ENCODE results near the gene TMEM150B. TPM values are rescaled to one million over a fixed set of nuclear protein-coding genes. Genes with fewer than 3 reads are reported as not detected.

Gene TMEM150B
- total and polyA plus RNA-seq, 2 of the 13 experiments (the other 11 are each of a cell fraction or from before 2014, with no cell fraction given): 1.3 to 1.8 TPM

- TF ChIP-seq ZNF44 (CRISPR knock-in tag; IDR thresholded peaks at IDR 0.05): no peak; the same call in 1 of the 2 replicates
- TF ChIP-seq ZNF781 (CRISPR knock-in tag; IDR thresholded peaks at IDR 0.05; ENCODE audit: borderline replicate concordance, not compliant biosample characterization): no peak
- TF ChIP-seq KDM5A (IDR thresholded peaks at IDR 0.05; ENCODE audit: borderline replicate concordance, low read length): no peak
- no peak for TF ChIP-seq SMAD1 (CRISPR knock-in tag; IDR thresholded peaks at IDR 0.05; ENCODE audit: borderline replicate concordance, low read depth)
- no peak for TF ChIP-seq ZNF382 (CRISPR knock-in tag; IDR thresholded peaks at IDR 0.05; ENCODE audit: borderline replicate concordance)
- TF ChIP-seq PRPF4 (IDR thresholded peaks at IDR 0.05; ENCODE audit: low read depth, low read length, poor library complexity, severe bottlenecking): no peak
- no peak for TF ChIP-seq NR2C2 (CRISPR knock-in tag; IDR thresholded peaks at IDR 0.05; ENCODE audit: borderline replicate concordance)
- peak; percentile 83; the same call in 1 of the 2 replicates for TF ChIP-seq ZNF224 (CRISPR knock-in tag; IDR thresholded peaks at IDR 0.05)
- TF ChIP-seq ZC3H4 (CRISPR knock-in tag; IDR thresholded peaks at IDR 0.05; ENCODE audit: borderline replicate concordance): no peak
- TF ChIP-seq FUBP1 (CRISPR knock-in tag; IDR thresholded peaks at IDR 0.05; ENCODE audit: borderline replicate concordance): no peak
- TF ChIP-seq MEIS2 (CRISPR knock-in tag; IDR thresholded peaks at IDR 0.05): no peak
- TF ChIP-seq ZFP82 (CRISPR knock-in tag; IDR thresholded peaks at IDR 0.05; ENCODE audit: borderline replicate concordance): no peak
Measured at GRCh38 chr19:55301459-55302317, 23.5 kb downstream of the TMEM150B start (continued).

Data from HepG2 (cell line).